Activated T-cell treated with anti-CD3 and anti-CD28 coated beads for 1 hour (primary cell): ENCODE data around the gene C19orf38.
"Not testable (repeated sequence)": the region's sequence is repeated elsewhere in the genome, so short reads cannot be mapped to it uniquely, and the experiment has no call there.

ENCODE experiments used
- DNase-seq: peaks from one replicate; pipeline ENCODE4 v3.0.0-alpha.2; 2020; ENCODE audit warnings: low read depth

C19orf38 gene

GRCh38 chr19:10852098-10852800, 4.0 kb downstream of the C19orf38 start:
- no peak for DNase-seq

GRCh38 chr19:10852941-10853340, 4.7 kb downstream of the C19orf38 start:
- DNase-seq: no peak

DNA sequence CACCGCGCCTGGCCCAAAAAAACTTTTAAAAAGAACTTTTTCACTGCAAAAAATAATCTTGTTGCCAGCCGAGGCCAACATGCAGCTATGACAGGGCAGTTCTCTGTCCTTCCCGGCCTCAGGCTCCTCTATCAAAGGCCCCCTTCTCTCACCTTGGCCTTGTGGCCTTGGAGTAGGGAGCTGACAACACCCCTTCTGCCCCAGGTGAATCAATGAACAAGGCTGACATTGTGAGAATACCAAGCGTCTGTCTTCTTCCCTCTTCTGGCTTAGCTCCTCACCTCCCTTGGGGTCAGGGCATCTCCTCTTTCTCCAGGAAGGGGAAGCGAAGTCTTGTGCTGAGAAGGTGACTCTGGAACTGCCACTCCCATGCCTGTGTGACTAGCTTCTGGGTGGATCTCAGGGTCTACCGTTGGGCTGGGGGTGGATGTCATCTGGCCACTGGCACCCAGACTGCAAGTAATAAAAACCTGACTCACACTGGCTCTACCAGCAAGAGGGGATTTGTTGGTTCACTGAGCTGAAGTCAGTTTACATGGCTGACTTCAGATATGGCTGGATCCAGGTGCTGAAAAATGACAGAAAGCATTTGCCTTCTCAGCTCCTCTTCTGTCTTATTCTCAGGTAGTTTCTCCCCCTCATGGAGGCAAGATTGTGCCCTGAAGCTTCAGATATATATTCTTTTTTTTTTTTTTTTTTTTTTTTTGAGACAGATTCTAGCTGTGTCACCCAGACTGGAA, 6.3 kb downstream of the C19orf38 start:
- no peak for DNase-seq

DNA sequence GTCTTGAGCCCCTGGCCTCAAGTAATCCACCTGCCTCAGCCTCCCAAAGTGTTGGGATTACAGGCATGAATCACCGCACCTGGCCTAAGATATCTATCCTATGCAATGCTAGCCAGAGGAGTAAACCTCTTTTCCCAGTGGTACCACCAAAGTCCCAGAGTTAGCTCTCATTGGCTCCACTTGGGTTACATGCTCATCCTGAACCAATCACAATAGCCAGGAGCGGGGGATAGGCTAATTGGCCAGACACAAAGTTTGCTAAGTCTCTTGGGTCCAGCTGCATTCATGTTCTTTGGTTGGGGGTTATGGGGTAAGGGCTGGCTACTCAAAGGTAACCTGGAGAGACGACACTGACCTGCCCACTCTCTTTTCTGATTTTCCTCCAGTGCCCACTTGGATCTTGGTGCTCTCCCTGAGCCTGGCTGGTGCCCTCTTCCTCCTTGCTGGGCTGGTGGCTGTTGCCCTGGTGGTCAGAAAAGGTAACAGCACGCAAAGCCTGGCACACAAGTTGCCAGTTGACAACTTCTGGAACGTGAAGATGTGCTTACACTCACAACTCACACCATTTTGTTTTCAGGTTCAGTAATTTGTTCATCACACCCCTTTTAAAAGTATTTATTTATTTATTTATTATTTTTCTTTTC, 7.8 kb downstream of the C19orf38 start:
- DNase-seq: no peak

DNA sequence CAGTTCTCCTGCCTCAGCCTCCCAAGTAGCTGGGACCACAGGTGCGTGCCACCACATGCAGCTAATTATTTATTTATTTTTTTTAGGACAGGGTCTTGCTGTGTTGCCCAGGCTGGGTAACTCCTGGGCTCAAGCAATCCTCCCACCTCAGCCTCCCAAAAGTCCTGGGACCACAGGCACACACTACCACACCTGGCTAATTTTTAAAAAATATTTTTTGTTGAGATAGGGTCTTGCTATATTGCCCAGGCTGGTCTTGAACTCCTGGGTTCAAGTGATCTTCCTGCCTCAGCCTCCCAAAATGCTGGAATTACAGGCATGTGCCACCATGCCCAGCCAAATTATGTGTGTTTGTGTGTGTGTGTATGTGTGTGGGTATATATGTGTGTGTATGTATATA, 8.7 kb downstream of the C19orf38 start:
- DNase-seq: not testable (repeated sequence)

DNA sequence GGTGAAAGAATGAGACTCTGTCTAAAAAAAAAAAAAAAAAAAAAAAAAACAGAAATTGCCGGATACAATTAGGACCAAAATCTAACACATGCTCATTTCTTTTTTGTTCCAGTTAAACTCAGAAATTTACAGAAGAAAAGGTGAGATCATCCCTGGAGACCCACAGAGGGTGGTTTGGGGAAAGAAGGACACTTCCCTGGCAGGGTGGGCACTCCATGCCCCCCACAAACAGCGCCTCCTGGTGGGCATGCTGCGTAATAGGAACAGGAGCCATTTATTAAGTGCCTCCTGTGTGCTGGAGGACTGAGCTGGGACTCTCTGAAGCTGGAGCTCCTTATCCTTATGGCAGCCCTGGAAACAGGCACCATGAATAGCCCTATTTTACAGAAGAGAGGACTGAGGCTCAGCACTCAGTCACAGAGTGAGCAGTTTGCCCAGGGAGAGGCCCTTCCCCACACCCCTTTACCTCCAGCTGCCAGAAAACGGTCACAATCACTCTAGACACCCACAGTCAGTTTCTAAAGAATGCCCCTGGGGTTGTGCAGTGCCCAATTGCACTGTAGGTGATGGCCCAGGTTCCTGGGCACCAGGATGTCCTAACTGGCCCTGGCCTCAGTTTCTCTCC, 10.1 kb downstream of the C19orf38 start:
- DNase-seq: peak; percentile 19

DNA sequence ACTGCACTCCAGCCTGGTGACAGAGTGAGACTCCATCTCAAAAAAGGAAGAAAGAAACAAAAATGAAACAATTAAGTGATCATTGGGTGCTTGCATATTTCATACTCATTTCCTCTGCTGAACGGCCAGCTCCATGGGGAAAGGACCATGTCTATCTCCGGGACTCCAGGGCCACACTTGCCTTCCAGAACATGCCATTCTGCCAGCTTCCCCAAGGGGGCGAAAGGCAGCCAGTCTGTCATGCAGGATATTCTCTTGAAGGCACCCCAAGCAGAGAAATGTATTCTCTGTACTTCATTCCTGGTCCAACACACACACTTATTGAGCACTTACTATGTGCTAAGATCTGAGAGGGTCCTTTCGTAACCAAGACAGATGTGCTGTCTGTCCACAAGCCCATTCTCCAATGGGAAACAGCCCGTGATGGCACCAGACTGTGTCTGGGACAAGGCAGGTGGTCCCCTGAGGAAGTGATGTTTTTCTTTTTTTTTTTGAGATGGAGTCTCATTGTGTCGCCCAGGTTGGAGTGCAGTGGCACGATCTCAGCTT, 13.0 kb downstream of the C19orf38 start:
- DNase-seq: no peak

DNA sequence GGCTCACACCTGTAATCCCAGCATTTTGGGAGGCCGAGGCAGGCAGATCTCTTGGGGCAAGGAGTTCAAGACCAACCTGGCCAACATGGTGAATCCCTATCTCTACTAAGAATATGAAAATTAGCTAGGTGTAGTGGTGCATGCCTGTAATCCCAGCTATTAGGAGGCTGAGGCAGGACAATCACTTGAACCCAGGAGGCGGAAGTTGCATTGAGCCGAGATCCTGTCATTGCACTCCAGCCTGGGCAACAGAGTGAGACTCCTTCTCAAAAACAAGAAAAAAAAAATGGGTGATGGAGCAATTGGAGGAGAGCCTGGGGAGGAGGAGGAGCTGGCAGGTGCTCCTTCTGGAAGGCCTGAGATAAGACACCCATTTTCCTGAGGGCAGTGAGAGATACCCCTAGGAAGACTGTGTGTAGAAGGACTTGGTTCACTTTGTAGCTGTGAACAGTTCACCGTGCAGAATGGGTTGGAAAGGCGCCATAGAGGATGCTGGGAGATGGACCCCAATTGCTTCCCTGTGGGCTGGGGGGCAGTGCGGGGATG, 14.4 kb downstream of the C19orf38 start:
- no peak for DNase-seq

DNA sequence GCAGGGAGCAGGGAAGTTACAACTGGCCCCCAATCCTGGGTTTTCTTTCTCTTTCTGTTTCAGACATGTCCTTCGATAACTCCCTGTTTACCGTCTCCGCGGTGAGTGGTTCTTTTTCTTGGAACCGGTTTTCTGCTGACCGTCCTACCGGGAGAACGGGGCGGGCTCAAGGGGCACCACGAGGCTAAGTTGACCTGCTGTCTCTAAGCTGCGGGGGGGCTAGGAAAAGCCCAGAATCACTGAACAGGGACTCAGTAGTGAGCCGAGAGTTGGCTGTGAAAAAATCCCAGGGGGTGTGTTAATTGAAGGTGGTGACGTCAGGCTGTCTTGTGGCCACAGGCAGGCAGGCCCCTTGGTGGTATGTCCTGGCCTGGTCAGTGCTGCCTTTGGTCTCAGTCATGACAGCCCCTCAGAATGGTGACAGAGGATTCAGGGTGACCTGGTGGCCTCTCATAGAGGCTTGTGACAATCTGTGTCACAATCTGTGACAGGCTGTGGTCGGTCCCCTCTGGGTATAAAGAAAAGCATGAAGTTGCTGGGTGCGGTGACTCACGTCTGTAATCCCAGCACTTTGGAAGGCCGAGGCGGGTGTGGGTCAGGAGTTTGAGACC, 15.0 kb downstream of the C19orf38 start:
- DNase-seq: no peak

- DNase-seq: peak; percentile 79
These were observed 16.3 kb downstream of the C19orf38 start for GRCh38 chr19:10864538-10864899.

DNA sequence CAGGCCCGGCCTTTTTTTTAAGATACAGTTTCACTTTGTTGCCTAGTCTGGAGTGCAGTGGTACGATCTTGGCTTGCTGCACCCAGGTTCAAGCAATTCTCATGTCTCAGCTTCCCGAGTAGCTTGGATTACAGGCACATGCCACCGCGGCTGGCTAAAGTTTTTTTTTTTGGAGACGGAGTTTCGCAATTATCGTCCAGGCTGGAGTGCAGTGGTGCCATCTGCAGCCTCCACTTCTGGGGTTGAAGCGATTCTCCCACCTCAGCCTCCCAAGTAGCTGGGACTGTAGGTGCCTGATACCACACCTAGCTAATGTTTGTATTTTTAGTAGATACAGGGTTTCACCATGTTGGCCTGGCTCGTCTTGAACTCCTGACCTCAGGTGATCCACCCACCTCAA, 18.3 kb downstream of the C19orf38 start:
- DNase-seq: no peak

DNA sequence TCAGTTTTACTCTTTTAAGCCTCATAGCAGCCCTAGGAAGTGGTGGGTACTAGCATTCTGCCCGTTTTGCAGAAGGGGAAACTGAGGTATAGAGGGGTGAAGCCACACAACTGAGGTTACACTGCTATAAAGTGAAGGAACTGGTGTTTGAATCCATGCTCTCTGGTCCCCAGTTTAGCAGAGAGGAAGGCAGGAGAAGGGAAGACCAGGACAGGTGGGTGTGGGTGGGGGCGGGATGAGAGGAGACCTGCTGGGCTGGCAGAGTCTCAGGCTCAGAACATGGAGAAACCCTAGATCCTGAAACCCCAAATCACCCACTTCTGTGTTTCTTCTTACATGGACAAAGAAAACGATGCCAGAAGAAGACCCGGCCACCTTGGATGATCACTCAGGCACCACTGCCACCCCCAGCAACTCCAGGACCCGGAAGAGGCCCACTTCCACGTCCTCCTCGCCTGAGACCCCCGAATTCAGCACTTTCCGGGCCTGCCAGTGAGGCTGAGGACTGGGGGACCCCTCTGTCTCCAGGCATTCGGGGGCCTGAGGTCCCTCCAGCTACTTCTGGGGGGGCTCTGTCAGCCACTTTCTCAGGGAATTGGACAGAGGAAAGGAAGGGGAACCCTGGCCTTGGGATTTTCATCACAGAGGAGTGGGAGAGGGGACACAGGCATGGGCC, 20.8 kb downstream of the C19orf38 start:
- no peak for DNase-seq

DNA sequence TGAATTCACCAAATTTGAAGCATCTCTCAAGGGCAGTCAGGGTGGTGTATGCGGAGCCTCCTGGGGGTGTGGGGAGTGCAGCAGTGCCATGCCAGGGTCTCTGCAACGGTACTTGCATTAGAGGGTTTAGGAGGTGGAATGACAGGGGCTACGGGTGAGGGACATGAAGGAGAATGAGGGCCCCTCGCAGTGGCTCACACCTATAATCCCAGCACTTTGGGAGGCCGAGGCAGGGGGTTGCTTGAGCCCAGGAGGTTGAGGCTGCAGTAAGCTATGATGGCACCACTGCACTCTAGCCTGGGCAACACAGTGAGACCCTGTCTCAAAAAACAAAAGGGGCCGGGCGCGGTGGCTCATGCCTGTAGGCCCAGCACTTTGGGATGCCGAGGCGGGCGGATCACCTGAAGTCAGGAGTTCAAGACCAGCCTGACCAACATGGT, 21.7 kb downstream of the C19orf38 start:
- DNase-seq: not testable (repeated sequence)

- no peak for DNase-seq
These were observed 22.3 kb downstream of the C19orf38 start for GRCh38 chr19:10870501-10870954.

- DNase-seq: peak; percentile 98
These were observed 22.9 kb downstream of the C19orf38 start, which contains the start of gene CARM1 for GRCh38 chr19:10870955-10871603. Gene CARM1, plus strand, starts transcription at chr19:10871553. Its CDS starts 150 bp downstream, at chr19:10871703.

GRCh38 chr19:10871711-10872545, 23.7 kb downstream of the C19orf38 start:
- peak; percentile 11 for DNase-seq

GRCh38 chr19:10872546-10873107, 24.4 kb downstream of the C19orf38 start:
- no peak for DNase-seq

GRCh38 chr19:10874024-10874423, 25.8 kb downstream of the C19orf38 start:
- no peak for DNase-seq
